K562 (cell line): ENCODE results near the gene VENTX. TPM values are rescaled to one million over a fixed set of nuclear protein-coding genes. Genes with fewer than 3 reads are reported as not detected.

Experiments used
- ATAC-seq: fragments of 200-7000 bp; cut with Tn5 transposase; 3 replicates; pipeline ENCODE4 v1.9.1; 2020; ENCODE audit warnings: moderate library complexity
- BruUV-seq: library from RNA; stranded (reverse); fragments of 400-500 nt; replicated peaks from 2 replicates; lab custom pipeline; 2021; lab: Mats Ljungman, UMichigan
- CTCF ChIA-PET: fragments of 300-600 bp; formaldehyde crosslinking; extraction: SDS; loops from one replicate; lab custom pipeline; 2021; ENCODE audit warnings: low intra/inter-chr PET ratio; lab: Yijun Ruan, JAX
- POLR2A ChIA-PET: fragments of 300-600, 350-650 bp; sonication (Branson Sonifier 250); formaldehyde crosslinking; extraction: SDS; loops from one replicate; lab custom pipeline; 2021; ENCODE audit warnings: antibody characterized with exemption, inconsistent platforms; lab: Yijun Ruan, JAX
- DNase-seq, 4 experiments: peaks; one replicate each; pipeline versions ENCODE4 v3.0.0 to v3.0.0-alpha.2; 2011 to 2018; ENCODE audit warnings: low spot score in 3 of 4, mixed read lengths in 3 of 4; ENCODE audit errors: extremely low read depth in 1 of 4
- FAIRE-seq: peaks from 2 replicates; lab custom pipeline; 2011; peaks lifted over from hg19 to GRCh38; lab: Jason Lieb, UNC
- H2AFZ ChIP-seq: 2 replicates; pipeline ENCODE4 v1.6.0; 2011; ENCODE audit warnings: low read depth, low read length, control low read depth, inconsistent platforms
- H3K27ac ChIP-seq: fragments of 200-600 bp; 3 replicates; pipeline ENCODE4 v1.8.0; 2011; ENCODE audit warnings: low read depth, mild to moderate bottlenecking, control low read depth, inconsistent platforms, low read length, moderate library complexity, mixed read lengths; ENCODE audit errors: extremely low read depth
- H3K27me3 ChIP-seq, 2 experiments: fragments of 300-600 bp in 1 of 2; 2 replicates in 1 of 2; 3 replicates in 1 of 2; pipeline versions ENCODE4 v1.6.0 to v1.8.0; 2011; ENCODE audit warnings: inconsistent platforms in 2 of 2, low read length in 2 of 2, mild to moderate bottlenecking in 1 of 2, mixed read lengths in 1 of 2, moderate library complexity in 1 of 2; ENCODE audit not compliant: control insufficient read depth in 2 of 2, insufficient read depth in 2 of 2
- H3K36me3 ChIP-seq: fragments of 300-600 bp; 3 replicates; pipeline ENCODE4 v1.8.0; 2011; ENCODE audit warnings: mild to moderate bottlenecking, low read length, inconsistent platforms; ENCODE audit not compliant: control insufficient read depth, insufficient read depth
- H3K4me1 ChIP-seq, 2 experiments: fragments of 200-600 bp in 1 of 2; replicated peaks in 1 of 2; 2 replicates in 1 of 2; 3 replicates in 1 of 2; pipeline versions ENCODE4 v1.5.1 to v1.8.0; 2011; ENCODE audit warnings: inconsistent platforms in 2 of 2, low read length in 2 of 2, mild to moderate bottlenecking in 1 of 2, mixed read lengths in 1 of 2, moderate library complexity in 1 of 2; ENCODE audit not compliant: control insufficient read depth in 2 of 2, insufficient read depth in 2 of 2
- H3K4me2 ChIP-seq: 2 replicates; pipeline ENCODE4 v1.6.1; 2011; ENCODE audit warnings: low read length, control low read depth, inconsistent platforms, mixed read lengths; ENCODE audit not compliant: insufficient read depth
- H3K4me3 ChIP-seq: fragments of 200-600 bp; sonication (generic), shearing (Covaris generic); 2 replicates; pipeline ENCODE4 v1.5.1; 2016; ENCODE audit warnings: control low read depth, inconsistent platforms
- H3K79me2 ChIP-seq: fragments of 200-600 bp; 3 replicates; pipeline ENCODE4 v1.8.0; 2011; ENCODE audit warnings: low read length, inconsistent platforms; ENCODE audit not compliant: control insufficient read depth, insufficient read depth
- H3K9ac ChIP-seq, 2 experiments: 2 replicates each; pipeline versions ENCODE4 v1.6.0 to v1.6.1; 2011; ENCODE audit warnings: low read depth in 2 of 2, low read length in 2 of 2, control low read depth in 1 of 2, inconsistent platforms in 1 of 2, mild to moderate bottlenecking in 1 of 2, mixed read lengths in 1 of 2; ENCODE audit not compliant: insufficient read depth in 1 of 2
- H3K9me1 ChIP-seq: one replicate; pipeline ENCODE4 v1.6.0; 2011; ENCODE audit warnings: inconsistent platforms, mild to moderate bottlenecking, low read length, moderate library complexity; ENCODE audit not compliant: control insufficient read depth, insufficient read depth
- H3K9me3 ChIP-seq: replicated peaks from 2 replicates; pipeline ENCODE4 v1.5.1; 2011; ENCODE audit warnings: low read depth, low read length, inconsistent platforms; ENCODE audit not compliant: control insufficient read depth, insufficient read depth
- H4K20me1 ChIP-seq: replicated peaks from 2 replicates; pipeline ENCODE4 v1.6.1; 2011; ENCODE audit warnings: low read length, inconsistent platforms, mixed read lengths; ENCODE audit not compliant: control insufficient read depth, insufficient read depth
- ADNP ChIP-seq: fragments of 200-800 bp; sonication (Bioruptor generic); IDR thresholded peaks from 2 replicates; pipeline ENCODE4 v1.6.1; 2016; ENCODE audit warnings: missing genetic modification characterization, missing compliant biosample characterization
- ELK1 ChIP-seq: sonication (generic); formaldehyde crosslinking; IDR thresholded peaks from 2 replicates; pipeline ENCODE4 v1.8.1; 2022; ENCODE audit warnings: missing genetic modification reagents
- MCM7 ChIP-seq, 2 experiments: fragments of 450-650 bp; IDR thresholded peaks; 2 replicates each; pipeline ENCODE4 v1.6.1; 2016 to 2018
- NELFE ChIP-seq: IDR thresholded peaks from 2 replicates; pipeline ENCODE4 v1.6.1; 2011; ENCODE audit warnings: mild to moderate bottlenecking; ENCODE audit not compliant: insufficient read depth, insufficient read length
- NEUROD1 ChIP-seq: fragments of 150-350 bp; IDR thresholded peaks from 2 replicates; pipeline ENCODE4 v1.6.1; 2014; ENCODE audit warnings: borderline replicate concordance, low read length, low read depth; ENCODE audit not compliant: partially characterized antibody
- SMAD2 ChIP-seq: fragments of 150-350 bp; IDR thresholded peaks from 2 replicates; pipeline ENCODE4 v1.6.1; 2014; ENCODE audit warnings: low read depth, mild to moderate bottlenecking, low read length
- ZNF354B ChIP-seq: fragments of 250-450 bp; sonication (Bioruptor Pico); IDR thresholded peaks from 2 replicates; pipeline ENCODE4 v1.4.0; 2020
- WGBS: fragments of 100-300 bp; shearing (Covaris generic); methylation state at CpG from one replicate; pipeline ENCODE4 v1.1.6; 2016; ENCODE audit warnings: low coverage, mixed read lengths; ENCODE audit not compliant: insufficient coverage; ENCODE audit errors: missing lambda C conversion rate; 5-methylcytosine and 5-hydroxymethylcytosine counted together
- in situ Hi-C: fragments of 300-500 bp; cut with MboI; formaldehyde crosslinking; loops from 4 replicates; pipeline ENCODE4 v1.15.0; 2018; ENCODE audit warnings: inconsistent platforms, mixed read lengths
- intact Hi-C: fragments of 100-400 bp; cut with micrococcal nuclease; formaldehyde crosslinking; loops from 2 replicates; pipeline ENCODE4 v1.14.2; 2022
- polyA plus RNA-seq, 8 experiments: library from polyadenylated mRNA; depleted of rRNA in 4 of 8; stranded (reverse) in 5 of 8; unstranded in 3 of 8; fragments of >200 nt; fragmentation: Nextera tagmentation in 2 of 8; fragmentation: Illumina TruSeq in 1 of 8; extraction: Ambion mirVana in 2 of 8; extraction: Trizol in 1 of 8; gene quantifications; 2 replicates each; pipeline versions ENCODE4 v1.2.1 to v1.2.3, GENCODE V29; 2011 to 2014; ENCODE audit warnings: inconsistent platforms in 1 of 8, missing spikeins in 1 of 8
- total RNA-seq, 7 experiments: library from RNA; depleted of rRNA in 6 of 7; stranded (reverse); fragments of >200 nt in 6 of 7; fragmentation: Illumina TruSeq in 2 of 7; extraction: Trizol in 2 of 7; gene quantifications; 2 replicates each; pipeline versions ENCODE4 v1.2.1 to v1.2.3, GENCODE V29; 2011 to 2021; ENCODE audit warnings: low replicate concordance in 1 of 7

The VENTX gene
- total and polyA plus RNA-seq, 9 of the 15 experiments (the other 6 are each of a cell fraction or from before 2014, with no cell fraction given): 0.07 to 0.70 (median 0.20) TPM; not detected in 1

- peaks cover 5 to 45% of the 10 kb centered on the region in 2 experiments for H3K27me3 ChIP-seq
- WGBS: 37% methylated on average over 15 of the region's 25 CpGs
- ATAC-seq (no peak), DNase-seq (no peak), FAIRE-seq (no peak)
- CTCF ChIA-PET: no interaction called here
- TF ChIP-seq ADNP (tag): peak; percentile 86
- no peak for TF ChIP-seq ELK1 (CRISPR knock-in tag)
- no peaks in the 10 kb centered on the region for H4K20me1 ChIP-seq
- in situ Hi-C loops: no loop called here
- H2AFZ ChIP-seq: no peak overlapping the region
- BruUV-seq: no TSS peak
- no peaks in the 10 kb centered on the region for H3K36me3 ChIP-seq
- no peak overlapping the region for H3K9ac ChIP-seq
- no peaks in the 10 kb centered on the region for H3K79me2 ChIP-seq
- H3K4me2 ChIP-seq: no peak overlapping the region
- POLR2A ChIA-PET: interaction anchor here (0.6 to 1.3 kb wide), 3 partner anchors 17 to 61 kb away, joined by 3 to 4 read pairs (median 3); no protein-coding TSS in a partner anchor
- no peak overlapping the region for H3K27ac ChIP-seq
- peaks cover 0 to 50% of the 10 kb centered on the region in 2 experiments; a peak in 2 of 5 replicates for H3K4me1 ChIP-seq
- no peaks in the 10 kb centered on the region for H3K9me1 ChIP-seq
- intact Hi-C loops: no loop called here
- no peak overlapping the region for H3K4me3 ChIP-seq
- H3K9me3 ChIP-seq: no peaks in the 10 kb centered on the region
These were observed 19.7 kb upstream of the VENTX start for GRCh38 chr10:133217800-133218589.

GRCh38 chr10:133218891-133219290 lies 18.8 kb upstream of the VENTX start:
- Histone ChIP-seq H3K4me1 (peaks cover 0 to 48% of the 10 kb centered on the region in 2 experiments; a peak in 2 of 5 replicates), H3K9me1 (no peaks in the 10 kb centered on the region), H2AFZ (no peak overlapping the region), H3K79me2 (no peaks in the 10 kb centered on the region), H4K20me1 (no peaks in the 10 kb centered on the region), H3K36me3 (no peaks in the 10 kb centered on the region), H3K4me2 (no peak overlapping the region), H3K27me3 (peaks cover 5 to 42% of the 10 kb centered on the region in 2 experiments), H3K9ac (no peak overlapping the region; a peak in 1 of 4 replicates), H3K4me3 (no peak overlapping the region), H3K9me3 (no peaks in the 10 kb centered on the region), H3K27ac (no peak overlapping the region)
- ATAC-seq (no peak), DNase-seq (no peak), FAIRE-seq (no peak)
- WGBS: 12% methylated on average over 11 of the region's 20 CpGs
- no TSS peak for BruUV-seq
- TF ChIP-seq NEUROD1: no peak
- TF ChIP-seq MCM7 (IDR thresholded peaks at IDR 0.05): no peak
- no peak for TF ChIP-seq SMAD2
- no peak for TF ChIP-seq NELFE
- no peak for TF ChIP-seq ZNF354B (CRISPR knock-in tag)
- ChIA-PET CTCF (no interaction called here), POLR2A (interaction anchor here (0.6 kb wide), 2 partner anchors 33 to 56 kb away, joined by 3 read pairs; no protein-coding TSS in a partner anchor)
- intact Hi-C loops: no loop called here
- in situ Hi-C loops: no loop called here
